HG03095 (cell line): ENCODE data around the gene TAB3.
A peak's percentile ranks its signal among the peaks of the same experiment; 100 is the strongest.

Experiments
- ATAC-seq: cut with Tn5 transposase; IDR thresholded peaks from one replicate; pipeline ENCODE4 v1.9.1; 2021; ENCODE audit warnings: moderate library complexity; ENCODE audit not compliant: unreplicated experiment

The TAB3 gene, protein sequence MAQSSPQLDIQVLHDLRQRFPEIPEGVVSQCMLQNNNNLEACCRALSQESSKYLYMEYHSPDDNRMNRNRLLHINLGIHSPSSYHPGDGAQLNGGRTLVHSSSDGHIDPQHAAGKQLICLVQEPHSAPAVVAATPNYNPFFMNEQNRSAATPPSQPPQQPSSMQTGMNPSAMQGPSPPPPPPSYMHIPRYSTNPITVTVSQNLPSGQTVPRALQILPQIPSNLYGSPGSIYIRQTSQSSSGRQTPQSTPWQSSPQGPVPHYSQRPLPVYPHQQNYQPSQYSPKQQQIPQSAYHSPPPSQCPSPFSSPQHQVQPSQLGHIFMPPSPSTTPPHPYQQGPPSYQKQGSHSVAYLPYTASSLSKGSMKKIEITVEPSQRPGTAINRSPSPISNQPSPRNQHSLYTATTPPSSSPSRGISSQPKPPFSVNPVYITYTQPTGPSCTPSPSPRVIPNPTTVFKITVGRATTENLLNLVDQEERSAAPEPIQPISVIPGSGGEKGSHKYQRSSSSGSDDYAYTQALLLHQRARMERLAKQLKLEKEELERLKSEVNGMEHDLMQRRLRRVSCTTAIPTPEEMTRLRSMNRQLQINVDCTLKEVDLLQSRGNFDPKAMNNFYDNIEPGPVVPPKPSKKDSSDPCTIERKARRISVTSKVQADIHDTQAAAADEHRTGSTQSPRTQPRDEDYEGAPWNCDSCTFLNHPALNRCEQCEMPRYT

DNA sequence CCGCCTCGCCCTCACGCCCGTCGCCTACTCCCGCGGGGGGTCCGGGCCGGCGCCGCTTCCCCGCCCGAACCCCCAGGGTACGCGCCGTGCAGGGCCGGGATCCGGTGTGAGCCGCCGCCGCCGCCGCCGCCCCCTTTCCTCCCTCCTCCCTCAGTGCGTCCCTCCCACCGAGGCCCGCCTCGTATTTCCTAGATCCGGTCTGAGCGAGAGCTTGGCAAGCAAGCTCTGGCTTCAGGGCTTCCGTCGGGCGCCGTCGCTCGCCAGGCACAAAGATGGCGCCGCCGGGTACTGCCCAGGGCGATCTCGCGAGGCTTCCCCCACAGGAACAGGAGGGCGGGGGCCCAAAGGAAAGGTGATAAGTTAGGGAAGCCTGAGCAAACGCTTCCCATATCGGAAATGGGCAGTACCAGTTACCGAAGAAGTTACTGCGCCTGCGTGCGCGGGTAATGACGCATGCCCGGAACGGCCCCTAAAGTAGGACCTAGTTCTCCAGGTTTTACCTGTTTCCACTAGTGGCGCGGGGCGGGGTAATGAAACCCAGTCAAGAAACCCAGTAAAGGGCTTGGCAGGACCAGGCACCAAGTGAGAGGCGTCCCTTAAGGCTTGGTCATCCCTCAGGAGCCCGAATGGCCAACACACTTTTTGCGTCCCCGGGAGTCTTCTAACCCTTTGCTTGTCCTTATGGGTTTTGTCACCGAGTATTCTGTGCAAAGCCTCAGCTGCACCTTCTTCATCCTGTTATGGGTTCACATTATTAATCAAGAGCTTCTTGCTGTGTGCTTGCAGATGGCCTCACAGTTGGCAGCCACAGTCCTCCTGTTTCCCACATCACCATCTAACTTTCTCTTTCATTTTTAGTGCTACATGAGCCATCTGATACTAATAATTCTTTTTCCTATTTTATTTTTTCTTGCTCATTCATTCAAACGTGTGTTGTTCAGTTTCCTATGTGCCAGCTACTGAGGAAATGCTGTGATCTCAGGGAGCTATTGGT, at the start of gene TAB3:
TAB3 (minus strand) TSS at position 108 of the 994 bp plus-strand sequence. CDS start 29,666 bp downstream, outside the sequence.
- peak; percentile 89 for ATAC-seq

DNA sequence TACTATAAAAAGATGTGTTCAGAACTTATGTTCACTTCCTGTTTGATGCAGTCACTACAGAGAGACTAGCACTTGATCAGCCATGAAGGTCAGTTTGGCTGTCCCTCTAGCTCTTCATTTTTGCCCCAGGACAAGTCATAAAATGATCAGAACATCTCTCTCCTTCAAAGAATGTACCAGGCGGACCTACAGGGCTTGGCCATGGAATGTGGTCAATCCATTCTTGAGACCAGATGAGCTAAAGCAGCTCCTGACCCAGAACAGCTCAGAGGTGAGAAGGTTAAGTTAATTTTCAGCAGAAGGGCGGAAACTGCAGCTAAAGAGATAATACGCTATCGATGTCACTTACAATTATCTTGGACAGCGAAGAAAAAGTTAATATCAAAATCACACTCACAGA, 49.2 kb upstream of the TAB3 start:
- ATAC-seq, result no peak

DNA sequence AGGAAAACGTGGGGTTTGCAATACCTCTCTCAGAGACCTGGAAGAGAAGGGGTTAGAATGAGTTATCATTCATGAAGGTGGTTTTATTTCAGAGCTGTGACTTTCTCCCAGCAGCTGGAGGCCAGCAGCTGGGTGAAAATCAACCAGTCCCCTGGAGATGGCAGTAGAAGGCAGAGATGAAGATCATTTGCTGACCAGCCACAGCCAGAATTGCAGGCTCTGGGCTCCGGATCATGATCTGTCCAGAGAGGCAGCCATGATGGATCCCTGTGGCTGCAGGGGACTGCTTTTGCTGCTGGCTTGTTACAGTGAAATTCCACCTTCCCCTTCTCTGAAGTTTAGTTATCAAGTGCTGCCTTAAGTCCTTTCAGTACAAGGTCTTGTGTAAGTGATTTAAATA, 46.9 kb upstream of the TAB3 start:
- no peak for ATAC-seq

DNA sequence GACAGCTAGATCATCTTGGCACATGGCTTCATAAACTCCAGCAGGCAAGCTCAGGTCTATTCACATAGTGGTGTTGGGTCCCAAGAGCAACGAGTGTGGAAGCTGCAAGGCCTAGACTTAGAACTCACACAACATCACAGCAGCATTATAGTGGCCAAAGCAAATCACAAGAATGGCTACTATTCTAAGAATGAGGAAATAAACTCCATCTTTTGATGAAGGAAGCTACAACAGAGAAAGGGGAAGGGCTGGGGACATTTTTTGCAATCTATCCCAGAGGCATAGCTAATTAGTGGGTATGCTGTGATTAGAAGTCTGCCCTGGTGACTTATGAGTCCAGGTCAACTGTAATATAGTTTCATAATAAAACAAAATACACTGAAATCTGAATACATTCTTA, 42.9 kb upstream of the TAB3 start:
- ATAC-seq, result no peak

DNA sequence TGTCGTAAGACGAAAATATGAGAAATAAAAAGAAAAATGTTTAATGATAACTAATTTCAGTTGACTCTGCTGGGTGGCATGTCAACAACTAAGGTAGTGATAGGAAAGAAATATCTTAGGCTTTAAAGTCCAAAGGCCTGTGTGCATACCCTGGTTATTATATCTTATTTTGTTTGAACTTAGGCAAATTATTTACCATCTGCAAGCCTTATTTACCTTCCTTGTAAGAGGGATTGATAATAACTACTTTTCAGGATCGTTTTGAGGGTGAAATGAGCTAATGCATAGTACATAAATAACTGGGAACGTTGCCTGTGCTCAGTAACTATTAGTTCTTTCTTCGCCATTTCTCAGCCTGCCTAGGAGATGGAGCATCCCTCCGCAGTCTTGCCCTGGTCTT, 41.6 kb upstream of the TAB3 start:
- no peak for ATAC-seq

DNA sequence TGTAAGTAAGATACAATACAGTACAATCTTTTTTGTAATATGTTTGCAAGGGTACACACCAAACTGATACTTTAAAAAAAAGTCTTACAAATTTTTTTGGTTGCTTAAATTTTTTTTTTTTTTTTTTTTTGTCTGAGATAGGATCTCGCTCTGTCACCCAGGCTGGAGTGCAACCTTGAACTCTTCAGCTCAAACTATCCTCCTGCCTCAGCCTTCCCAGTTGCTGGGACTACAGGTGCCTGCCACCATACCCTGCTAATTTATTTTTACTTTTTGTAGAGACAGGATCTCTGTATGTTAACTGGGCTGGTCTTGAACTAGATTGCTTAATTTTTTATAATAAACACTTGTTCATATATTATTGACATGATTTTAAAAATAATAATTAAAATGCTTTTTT, 41.1 kb upstream of the TAB3 start:
- ATAC-seq, result no peak

DNA sequence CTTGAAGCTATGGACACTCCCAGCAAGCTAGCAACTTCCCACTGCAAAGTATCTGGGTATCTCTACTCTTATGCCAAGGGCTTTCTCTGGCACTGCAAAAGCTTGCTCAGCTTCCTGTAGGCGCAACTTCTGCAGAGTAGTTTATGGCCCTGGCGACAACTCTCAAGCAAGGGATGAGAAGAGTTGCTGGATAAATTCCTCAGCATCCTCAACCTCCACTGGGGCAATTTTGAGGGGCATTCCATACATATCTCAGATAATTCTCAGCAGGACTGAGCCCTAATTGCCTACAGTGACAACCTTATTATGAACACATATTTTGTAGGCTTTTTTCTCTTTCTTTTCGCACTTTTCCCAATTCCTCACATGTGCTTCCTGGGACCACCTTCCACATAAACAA, 31.2 kb upstream of the TAB3 start:
- ATAC-seq, result no peak

DNA sequence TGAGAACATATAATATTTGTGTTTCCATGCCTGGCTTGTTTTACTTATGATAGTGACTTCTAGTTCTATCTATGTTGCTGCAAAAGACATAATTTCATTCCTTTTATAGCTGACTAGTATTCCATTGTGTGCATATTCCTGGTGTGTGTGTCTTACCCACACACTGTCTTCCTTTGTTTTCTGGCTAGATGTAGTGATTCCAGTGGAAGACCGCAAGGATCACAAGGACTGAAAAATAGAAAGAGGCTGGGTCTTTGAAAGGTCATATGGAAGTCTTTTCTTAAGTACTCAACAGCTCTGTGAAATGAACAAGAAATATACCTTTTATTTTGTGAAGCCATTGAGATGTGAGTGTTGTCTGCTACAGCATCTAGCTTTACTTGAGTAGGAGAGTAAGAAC, 29.4 kb upstream of the TAB3 start:
- no peak for ATAC-seq

DNA sequence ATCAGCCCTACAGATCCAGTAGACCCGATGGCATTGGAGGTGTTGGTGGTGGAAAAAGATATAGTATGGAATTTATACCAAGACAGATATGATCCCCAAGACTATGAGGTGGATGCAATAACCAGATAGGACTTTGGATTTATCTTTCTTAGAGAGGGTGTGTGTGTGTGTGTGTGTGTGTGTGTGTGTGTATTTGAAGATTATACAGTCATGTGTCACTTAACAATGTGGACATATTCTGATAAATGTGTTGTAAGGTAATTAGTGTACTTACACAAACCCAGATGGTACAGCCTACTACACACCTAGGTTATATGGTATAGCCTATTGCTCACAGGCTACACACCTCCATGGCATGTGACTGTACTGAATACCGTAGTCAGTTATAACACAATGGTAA, 24.4 kb upstream of the TAB3 start:
- ATAC-seq, result no peak

DNA sequence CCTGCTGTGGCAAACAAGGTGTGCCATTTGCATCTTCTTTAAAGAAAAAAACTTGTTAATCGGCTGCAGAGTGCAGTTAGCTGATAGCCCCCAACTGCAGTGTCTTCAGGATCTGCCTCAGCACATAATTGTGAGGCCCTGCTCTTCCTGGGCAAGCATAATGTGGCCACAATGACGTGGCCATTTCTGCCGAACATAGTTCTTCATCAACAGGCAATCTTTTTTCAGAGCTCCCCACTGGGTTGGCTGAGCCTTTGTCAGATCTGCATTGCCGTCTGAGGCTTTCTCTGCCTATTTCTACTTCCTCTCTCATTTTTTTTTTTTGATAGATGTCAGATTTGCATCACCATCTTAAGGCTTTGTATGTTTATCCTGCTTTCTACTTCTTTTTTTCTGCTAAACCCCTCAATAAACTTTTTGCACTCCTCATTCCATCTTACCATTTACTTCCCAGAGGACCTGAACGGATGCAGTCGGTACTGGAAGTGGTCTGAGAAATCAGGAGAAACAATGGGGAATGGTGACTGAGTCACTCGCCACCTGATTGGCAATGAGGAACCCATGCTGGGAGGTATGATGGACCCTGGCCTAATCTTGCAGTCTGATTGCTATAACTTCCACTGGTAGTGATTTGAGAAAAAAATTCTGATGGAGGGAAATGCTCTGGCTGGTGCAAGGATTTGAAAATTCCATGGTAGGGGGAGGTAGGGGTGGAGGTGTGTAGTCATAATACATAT, 21.2 kb upstream of the TAB3 start:
- ATAC-seq, result no peak

DNA sequence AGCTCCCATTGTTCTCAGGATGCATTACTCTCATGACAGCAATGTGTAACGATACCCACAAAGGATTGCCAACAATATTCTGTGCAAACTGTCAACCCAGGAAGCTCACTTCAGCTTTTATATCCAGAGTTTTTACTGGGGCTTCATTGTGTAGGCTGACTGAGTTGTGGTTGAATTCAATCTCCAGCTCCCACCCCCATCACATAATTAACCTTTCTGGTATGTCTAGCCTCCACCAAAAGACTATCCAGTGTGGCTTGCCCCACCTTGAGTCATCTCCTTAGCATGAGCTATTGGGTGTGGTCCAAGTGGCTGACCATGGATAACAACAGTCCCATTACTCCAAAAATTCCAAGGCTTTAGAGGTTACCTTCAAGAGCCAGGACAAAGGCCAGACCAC, 17.7 kb upstream of the TAB3 start:
- no peak for ATAC-seq

DNA sequence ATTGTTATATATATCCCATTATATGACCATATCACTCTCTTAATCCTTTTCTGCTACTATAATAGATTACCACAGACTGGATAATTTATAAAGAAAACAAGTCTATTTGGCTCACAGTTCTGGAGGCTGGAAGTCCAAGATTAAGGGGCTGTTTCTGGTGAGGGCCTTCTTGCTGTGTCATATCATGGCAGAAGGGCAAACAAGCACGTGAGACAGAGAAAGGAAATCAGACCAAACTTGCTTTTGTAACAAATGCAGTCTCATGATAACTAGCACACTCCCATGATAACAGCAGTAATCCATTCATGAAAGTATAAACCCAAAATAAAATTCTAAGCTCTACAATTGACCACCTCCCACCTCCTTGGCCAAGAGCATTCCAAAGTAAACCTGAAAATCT, 16.3 kb upstream of the TAB3 start:
- no peak for ATAC-seq

DNA sequence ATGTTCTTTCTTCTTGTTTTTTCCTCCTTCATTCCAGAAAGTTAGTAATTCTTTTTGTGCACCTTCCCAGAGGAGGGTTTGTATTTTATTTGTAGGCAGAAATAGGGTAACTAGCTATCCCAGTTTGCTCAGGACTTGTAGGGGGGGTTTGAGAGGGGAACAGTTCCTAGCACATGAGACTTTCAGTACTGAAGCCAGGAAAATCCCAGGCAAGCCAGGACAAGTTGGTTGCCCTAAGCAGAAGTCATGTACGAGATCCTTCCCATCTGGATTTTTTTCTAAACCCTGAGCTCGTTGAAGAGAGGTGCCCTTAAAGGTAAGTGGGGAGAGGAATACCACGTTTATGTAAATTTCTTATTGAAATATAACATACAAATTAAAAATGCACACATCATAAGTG, 15.6 kb upstream of the TAB3 start:
- no peak for ATAC-seq

DNA sequence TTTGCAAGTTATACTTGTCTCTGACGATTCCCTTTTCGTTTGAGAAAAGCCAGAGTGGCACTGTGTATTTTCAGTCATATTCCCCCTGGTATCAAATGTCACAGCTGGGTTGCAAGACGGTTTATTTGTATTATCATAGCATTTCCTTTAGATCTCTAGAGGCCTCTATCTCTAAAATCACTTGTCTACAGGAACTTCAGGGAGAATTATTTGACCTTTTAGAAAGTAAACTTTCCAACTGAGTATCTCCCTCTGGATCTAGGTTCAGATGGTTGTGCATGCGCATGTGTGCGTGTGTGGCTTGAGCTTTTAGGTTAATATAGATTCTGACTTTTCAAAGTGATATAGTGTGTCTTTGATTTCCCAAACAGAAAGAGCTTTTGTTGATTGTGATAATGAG, 15.1 kb upstream of the TAB3 start:
- no peak for ATAC-seq

DNA sequence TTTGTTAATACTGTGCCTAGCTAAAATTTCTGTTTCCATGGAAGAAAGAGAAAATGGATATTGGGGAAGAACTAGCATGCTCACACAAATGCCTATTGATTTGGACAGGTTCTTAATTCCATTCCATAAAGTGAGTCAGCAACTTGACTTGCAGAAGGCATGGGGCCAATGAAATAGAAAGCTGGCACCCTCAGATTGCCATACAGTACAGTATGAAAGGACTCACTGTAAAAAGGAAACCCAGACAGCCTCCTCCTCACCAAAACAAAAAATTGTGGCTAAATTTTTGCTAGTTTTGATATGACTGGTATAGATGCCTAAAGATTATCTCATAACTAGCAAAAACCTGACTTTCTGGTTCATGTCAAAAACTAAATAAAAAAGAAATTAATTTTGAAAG, 11.2 kb upstream of the TAB3 start:
- no peak for ATAC-seq

DNA sequence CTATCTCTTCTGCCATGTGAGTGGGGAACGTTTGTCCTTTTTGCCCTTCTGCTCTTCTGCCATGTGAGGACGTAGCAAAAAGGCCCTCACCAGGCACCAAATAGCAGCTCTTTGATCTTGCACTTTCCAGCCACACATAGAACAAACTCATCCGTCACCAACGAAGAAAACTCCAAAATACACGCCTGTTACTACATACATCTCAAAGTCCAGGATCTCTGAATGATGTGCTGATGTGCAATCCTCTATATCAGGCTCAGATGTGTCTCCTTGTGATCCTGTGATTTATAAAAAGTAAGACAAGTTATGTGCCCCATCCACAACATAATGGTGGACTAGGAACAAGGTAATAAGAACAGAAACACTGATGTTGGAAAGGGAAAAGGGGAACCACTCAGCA, 9.8 kb upstream of the TAB3 start:
- no peak for ATAC-seq

DNA sequence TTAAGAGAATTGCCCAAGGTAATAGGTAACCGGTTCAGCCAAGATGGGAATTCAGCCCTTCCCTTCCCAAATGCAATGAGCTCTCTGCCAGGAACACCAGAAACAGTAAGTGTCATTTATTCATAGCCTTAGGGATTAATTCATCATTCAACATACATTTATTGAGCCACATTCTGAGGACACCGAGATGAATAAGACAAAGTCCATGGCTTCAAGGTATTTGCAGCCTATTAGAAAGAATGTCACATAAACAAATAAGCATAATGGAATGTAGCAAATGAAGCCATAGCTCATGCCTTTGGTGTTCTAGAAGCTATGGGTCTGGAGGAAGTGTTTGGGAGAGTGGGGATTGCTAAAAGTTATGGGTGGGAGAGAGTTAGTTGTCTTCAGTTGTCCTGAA, 6.3 kb upstream of the TAB3 start:
- ATAC-seq, result no peak

DNA sequence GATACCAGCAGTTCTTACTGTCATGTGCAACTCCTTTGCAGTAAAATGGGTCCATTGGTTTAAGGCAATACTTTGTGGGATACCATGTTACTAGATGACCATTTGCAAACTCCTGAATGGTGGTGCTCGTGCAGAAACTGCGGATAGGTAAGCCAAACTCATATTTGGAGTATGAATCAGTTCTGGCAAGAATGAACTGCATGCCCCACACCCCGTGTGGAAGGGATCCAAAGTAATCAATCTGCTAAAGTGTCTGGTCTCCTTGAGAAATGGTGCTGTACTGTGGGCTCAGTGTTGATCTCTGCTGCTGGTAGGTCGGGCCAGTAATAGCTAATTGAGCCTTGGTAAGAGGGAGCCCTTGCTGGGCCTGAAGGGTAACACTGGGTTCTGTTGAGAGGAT, 4.2 kb upstream of the TAB3 start:
- no peak for ATAC-seq

DNA sequence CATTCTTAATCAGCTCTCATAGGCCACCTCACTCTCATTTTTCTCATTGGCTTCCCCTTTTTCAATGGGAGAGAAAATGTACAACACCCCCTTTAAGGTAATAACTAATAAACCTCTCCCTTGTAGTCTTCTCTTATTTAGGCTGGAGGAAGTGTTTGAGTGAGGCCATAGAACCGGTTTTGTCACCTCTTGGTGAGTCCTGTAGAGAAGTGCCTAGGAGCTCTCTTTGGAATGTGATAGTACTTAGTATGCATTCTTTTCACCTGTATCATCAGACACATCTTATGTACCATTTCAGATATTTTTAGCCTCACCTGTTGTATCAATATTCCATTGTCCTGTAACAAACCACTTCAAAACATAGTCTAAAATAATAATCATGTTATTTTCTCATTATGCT, 3.5 kb upstream of the TAB3 start:
- ATAC-seq, result no peak

DNA sequence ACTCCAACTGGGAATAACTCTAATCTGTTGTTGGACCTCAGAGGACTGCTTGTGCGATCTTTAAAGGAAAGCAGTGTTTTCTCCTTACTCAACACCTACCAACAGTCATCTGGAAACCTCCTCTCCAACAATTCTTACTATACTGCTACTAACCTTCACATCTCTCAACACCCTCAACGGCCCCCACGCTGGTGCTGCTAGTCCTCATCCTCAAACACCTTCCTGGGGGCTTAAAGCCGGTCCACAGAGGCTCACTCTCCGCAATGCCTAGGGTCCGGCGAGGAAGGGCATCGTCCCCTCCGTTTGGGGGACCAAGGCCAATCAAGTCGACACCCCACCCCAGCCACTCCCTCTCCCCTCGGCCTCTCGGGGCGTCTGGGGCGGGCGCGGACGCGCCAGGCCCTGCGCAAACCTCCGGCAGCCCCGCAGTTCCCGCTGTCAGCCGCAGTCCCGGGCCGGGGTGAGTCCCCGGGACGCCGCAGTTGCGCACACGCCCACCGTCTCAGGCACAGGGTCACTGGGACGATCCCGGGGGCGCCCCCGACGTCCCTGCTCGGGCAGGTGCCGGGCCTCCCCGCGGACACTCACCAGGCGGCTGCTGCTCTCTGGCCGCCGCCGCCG, 418 bp downstream of the TAB3 start:
- peak; percentile 25 for ATAC-seq
